DND-41 (cell line): ENCODE results near the gene ACER3.

Experiments
- ATAC-seq: fragments of 200-7000 bp; cut with Tn5 transposase; 3 replicates; pipeline ENCODE4 v1.9.1; 2021; ENCODE audit warnings: low read depth; ENCODE audit not compliant: insufficient read depth
- DNase-seq: peaks from one replicate; pipeline ENCODE4 v3.0.0-alpha.2; 2020
- H2AFZ ChIP-seq: 2 replicates; pipeline ENCODE4 v1.6.0; 2012; ENCODE audit warnings: low read depth, low read length
- H3K27ac ChIP-seq: 2 replicates; pipeline ENCODE4 v1.5.1; 2012; ENCODE audit warnings: low read length, inconsistent platforms
- H3K27me3 ChIP-seq: fragments of 200-600 bp; sonication (generic); 2 replicates; pipeline ENCODE4 v1.6.0; 2012; ENCODE audit warnings: low read length, mild to moderate bottlenecking, inconsistent platforms; ENCODE audit not compliant: insufficient read depth, poor library complexity
- H3K36me3 ChIP-seq: 2 replicates; pipeline ENCODE4 v1.5.1; 2012; ENCODE audit warnings: low read length, inconsistent platforms; ENCODE audit not compliant: insufficient read depth
- H3K4me1 ChIP-seq: 2 replicates; pipeline ENCODE4 v1.5.1; 2012; ENCODE audit warnings: mild to moderate bottlenecking, low read length; ENCODE audit not compliant: insufficient read depth
- H3K4me2 ChIP-seq: 2 replicates; pipeline ENCODE4 v1.6.0; 2012; ENCODE audit warnings: mild to moderate bottlenecking, moderate library complexity, low read length, inconsistent platforms; ENCODE audit not compliant: insufficient read depth
- H3K4me3 ChIP-seq, 2 experiments: fragments of 200-600 bp in 1 of 2; shearing (Covaris generic) in 1 of 2; 2 replicates each; pipeline ENCODE4 v1.5.1; 2012 to 2016; ENCODE audit warnings: inconsistent platforms in 2 of 2, low read length in 2 of 2, mild to moderate bottlenecking in 2 of 2, low read depth in 1 of 2, moderate library complexity in 1 of 2
- H3K79me2 ChIP-seq: 2 replicates; pipeline ENCODE4 v1.6.0; 2012; ENCODE audit warnings: low read length, inconsistent platforms; ENCODE audit not compliant: insufficient read depth
- H3K9ac ChIP-seq: 2 replicates; pipeline ENCODE4 v1.6.0; 2012; ENCODE audit warnings: low read depth, mild to moderate bottlenecking, inconsistent platforms, low read length, moderate library complexity
- H3K9me3 ChIP-seq: 2 replicates; pipeline ENCODE4 v1.5.1; 2012; ENCODE audit warnings: low read length, moderate library complexity, mild to moderate bottlenecking, inconsistent platforms; ENCODE audit not compliant: insufficient read depth, severe bottlenecking
- H4K20me1 ChIP-seq: 2 replicates; pipeline ENCODE4 v1.6.0; 2012; ENCODE audit warnings: low read length; ENCODE audit not compliant: insufficient read depth
- CTCF ChIP-seq: IDR thresholded peaks from 2 replicates; pipeline ENCODE4 v1.5.1; 2012; ENCODE audit warnings: borderline replicate concordance, low read length, moderate library complexity, mild to moderate bottlenecking; ENCODE audit not compliant: poor library complexity, severe bottlenecking; ENCODE audit errors: extremely low read depth
- EZH2 ChIP-seq: IDR thresholded peaks from 3 replicates; pipeline ENCODE4 v1.6.1; 2012; ENCODE audit warnings: borderline replicate concordance, low read depth, mild to moderate bottlenecking, moderate library complexity, low read length, inconsistent platforms; ENCODE audit not compliant: severe bottlenecking

ACER3 gene

GRCh38 chr11:76902121-76903014 is 41.6 kb downstream of the ACER3 start:
- no peaks in the 10 kb centered on the region for H3K4me1 ChIP-seq
- H2AFZ ChIP-seq: no peak overlapping the region
- H3K4me3 ChIP-seq: no peak overlapping the region
- DNase-seq (no peak), ATAC-seq (peak; percentile 54; the same call in 1 of the 3 replicates)
- no peak for TF ChIP-seq CTCF
- no peak for TF ChIP-seq EZH2
- H4K20me1 ChIP-seq: no peaks in the 10 kb centered on the region
- no peak overlapping the region for H3K4me2 ChIP-seq
- no peaks in the 10 kb centered on the region for H3K27me3 ChIP-seq
- no peaks in the 10 kb centered on the region for H3K36me3 ChIP-seq
- H3K9me3 ChIP-seq: peaks cover 2% of the 10 kb centered on the region
- no peak overlapping the region for H3K9ac ChIP-seq
- no peaks in the 10 kb centered on the region for H3K79me2 ChIP-seq
- no peak overlapping the region for H3K27ac ChIP-seq

- Histone ChIP-seq H3K36me3 (no peaks in the 10 kb centered on the region), H3K4me1 (no peaks in the 10 kb centered on the region), H2AFZ (no peak overlapping the region), H3K27me3 (no peaks in the 10 kb centered on the region), H3K4me3 (no peak overlapping the region), H4K20me1 (no peaks in the 10 kb centered on the region), H3K4me2 (no peak overlapping the region), H3K27ac (no peak overlapping the region), H3K79me2 (no peaks in the 10 kb centered on the region), H3K9me3 (peaks cover 2% of the 10 kb centered on the region), H3K9ac (no peak overlapping the region)
- no peak for ATAC-seq
- TF ChIP-seq CTCF: no peak
- TF ChIP-seq EZH2: no peak
- DNase-seq: no peak
These were observed 42.6 kb downstream of the ACER3 start for GRCh38 chr11:76903325-76903724.

GRCh38 chr11:76910620-76911414 is 50.1 kb downstream of the ACER3 start:
- no peak for ATAC-seq
- no peaks in the 10 kb centered on the region for H3K36me3 ChIP-seq
- DNase-seq: no peak
- H4K20me1 ChIP-seq: no peaks in the 10 kb centered on the region
- no peak overlapping the region for H3K27ac ChIP-seq
- no peak overlapping the region for H2AFZ ChIP-seq
- no peaks in the 10 kb centered on the region for H3K4me1 ChIP-seq
- no peaks in the 10 kb centered on the region for H3K79me2 ChIP-seq
- no peak overlapping the region for H3K4me3 ChIP-seq
- H3K9ac ChIP-seq: no peak overlapping the region
- no peak overlapping the region for H3K4me2 ChIP-seq
- no peak for TF ChIP-seq CTCF
- no peak for TF ChIP-seq EZH2
- H3K27me3 ChIP-seq: no peaks in the 10 kb centered on the region
- H3K9me3 ChIP-seq: no peaks in the 10 kb centered on the region
